Right kidney (tissue), 1 donor: Measurements from ENCODE around the gene CDH23.

Source experiments
- DNase-seq: peaks from one replicate; pipeline ENCODE4 v3.0.0-alpha.2; 2016

The CDH23 gene

GRCh38 chr10:71538608-71539260 is 142.0 kb downstream of the CDH23 start:
- no peak for DNase-seq

GRCh38 chr10:71539442-71540118 is 142.9 kb downstream of the CDH23 start:
- no peak for DNase-seq

DNA sequence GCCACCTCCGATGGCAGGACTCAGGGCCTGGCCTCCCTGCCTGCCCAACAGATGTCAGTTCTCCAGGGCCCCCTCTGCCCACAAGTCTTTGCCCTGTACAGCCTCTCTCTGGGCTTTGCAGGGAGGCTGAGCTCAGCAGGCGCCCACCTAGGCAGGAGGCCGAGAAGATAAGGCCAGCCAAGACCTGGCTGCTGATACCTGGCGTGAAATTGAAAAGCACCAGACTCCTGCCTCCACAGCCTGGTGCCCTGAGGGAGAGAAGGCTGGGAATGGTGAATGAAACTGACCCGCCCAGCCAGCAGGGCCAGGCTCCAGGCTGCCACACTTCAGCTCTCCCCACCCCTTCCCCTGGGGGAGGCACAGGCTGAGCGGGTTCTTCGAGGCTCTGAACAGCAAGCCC is 145.8 kb downstream of the CDH23 start:
- no peak for DNase-seq

DNA sequence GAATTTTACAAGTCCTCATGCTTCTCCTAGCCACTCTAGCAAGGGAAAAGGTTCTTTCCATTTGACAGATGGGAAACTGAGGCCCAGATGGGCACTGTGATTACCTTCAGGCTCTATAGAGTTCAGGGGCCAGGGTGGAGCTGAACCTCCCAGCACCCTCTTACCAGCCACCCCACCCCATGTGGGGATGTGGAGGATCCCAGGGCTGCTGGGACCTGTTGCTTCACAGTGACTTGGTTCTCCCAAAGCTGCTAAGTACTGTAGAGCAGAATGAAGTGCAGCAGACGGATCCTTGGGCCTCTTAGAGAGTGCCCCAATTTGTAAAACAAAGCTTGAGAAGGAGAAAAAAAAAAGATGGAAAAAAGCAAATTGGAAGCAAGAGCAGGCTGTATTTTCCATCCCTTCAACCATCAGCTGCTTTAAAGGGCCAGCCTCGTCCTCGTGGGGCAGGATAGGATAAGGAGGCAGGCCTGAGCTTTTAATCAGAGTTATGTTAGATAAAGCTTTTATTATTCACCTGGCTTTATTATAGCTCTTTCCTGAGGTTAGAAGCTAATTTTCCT is 147.0 kb downstream of the CDH23 start:
- DNase-seq = no peak

DNA sequence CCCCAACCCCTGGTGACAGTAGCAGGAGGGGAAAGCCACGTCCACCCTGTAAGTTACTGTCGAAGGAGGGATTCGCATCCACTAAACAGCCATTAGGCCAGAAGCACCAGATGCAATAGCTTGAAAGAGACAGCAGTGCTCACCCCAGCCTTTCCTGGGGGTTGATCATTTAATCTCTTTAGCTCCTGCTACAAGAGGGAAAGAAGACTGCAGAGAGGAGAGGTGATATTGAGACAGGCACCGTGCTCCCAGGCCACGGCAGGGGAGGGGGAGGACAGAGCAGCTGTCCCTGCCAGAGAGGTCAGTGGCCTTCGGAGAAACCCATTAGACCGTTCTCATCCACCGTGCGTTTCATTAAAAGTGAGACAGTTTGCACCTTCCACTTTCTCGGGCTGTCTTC is 148.3 kb downstream of the CDH23 start:
- DNase-seq = no peak

- DNase-seq = no peak
Observed at GRCh38 chr10:71546220-71546619, 149.5 kb downstream of the CDH23 start.

GRCh38 chr10:71547312-71547711 is 150.6 kb downstream of the CDH23 start:
- DNase-seq = no peak

GRCh38 chr10:71547876-71548846 is 151.4 kb downstream of the CDH23 start:
- peak; percentile 63 for DNase-seq

DNA sequence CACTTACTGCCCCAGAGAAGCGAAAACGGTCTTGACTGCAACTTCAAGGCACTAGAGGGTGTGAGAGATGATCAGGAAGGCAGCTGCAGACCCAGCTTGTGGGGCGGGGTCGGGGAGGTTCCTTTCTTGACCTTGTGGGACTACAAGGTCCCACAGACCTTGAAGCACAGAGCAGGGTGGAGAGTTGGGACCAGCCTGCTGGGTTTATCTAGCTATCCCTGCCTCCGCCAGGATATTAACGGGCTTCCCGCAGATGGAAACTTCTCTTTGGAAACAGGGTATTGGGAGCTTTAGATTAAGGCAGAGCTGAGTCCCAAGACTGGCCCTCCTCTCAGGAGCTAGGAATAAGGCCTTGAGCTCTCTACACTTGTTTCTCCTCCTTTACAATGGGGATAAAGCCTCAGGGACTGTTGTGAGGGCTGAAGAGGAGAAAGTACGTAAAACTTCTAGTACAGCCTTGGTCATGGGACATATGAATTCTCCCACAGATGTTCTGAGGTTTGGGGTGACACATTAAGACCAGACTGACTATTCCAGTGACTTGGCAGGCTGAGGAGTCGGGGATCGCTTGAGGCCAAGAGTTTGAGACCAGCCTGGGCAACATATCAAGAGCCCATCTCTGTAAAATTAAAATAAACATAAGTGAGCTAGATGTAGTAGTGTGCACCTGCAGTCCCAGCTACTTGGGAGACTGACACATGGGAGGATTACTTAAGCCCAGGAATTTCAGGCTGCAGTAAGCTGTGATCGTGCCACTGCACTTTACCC is 153.2 kb downstream of the CDH23 start:
- DNase-seq = no peak

DNA sequence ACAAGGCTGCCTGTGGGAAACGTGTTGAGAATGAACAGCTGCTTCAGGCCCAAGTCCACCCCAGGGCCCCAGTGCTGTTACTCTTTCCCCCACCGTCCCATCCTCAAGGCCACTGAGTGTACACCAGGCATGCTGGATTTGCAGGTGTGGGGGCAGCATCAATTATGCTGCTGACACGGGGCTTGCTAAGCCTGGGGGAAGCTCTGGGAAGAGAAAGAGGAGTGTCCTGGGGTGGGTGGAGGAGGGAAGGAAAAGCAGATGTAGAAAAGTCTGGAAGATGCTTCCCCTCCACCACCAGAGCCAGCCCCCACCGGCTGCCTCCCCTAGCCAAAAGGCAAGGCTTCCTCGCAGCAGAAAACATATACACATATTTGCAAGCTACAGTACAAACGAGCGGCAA is 153.9 kb downstream of the CDH23 start:
- no peak for DNase-seq

DNA sequence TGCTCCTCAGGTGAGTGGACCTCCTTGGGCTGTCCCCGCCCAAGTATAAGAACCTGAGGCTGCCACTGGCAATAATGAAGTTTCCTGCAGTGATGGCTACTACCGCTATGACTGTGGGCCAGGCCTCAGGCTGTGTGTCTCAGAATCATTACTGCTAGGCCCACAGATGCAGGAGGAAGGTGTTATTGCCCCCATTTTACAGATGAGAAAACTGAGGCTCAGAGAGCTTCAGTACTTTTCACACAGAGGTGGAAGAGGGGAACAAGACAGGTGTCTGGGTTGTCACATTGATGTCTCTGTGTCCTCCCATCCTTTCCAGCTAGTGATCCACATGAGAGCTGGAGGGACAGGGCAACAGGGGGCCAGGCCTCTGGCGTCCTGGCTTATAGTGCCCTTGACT is 155.2 kb downstream of the CDH23 start:
- DNase-seq = no peak

DNA sequence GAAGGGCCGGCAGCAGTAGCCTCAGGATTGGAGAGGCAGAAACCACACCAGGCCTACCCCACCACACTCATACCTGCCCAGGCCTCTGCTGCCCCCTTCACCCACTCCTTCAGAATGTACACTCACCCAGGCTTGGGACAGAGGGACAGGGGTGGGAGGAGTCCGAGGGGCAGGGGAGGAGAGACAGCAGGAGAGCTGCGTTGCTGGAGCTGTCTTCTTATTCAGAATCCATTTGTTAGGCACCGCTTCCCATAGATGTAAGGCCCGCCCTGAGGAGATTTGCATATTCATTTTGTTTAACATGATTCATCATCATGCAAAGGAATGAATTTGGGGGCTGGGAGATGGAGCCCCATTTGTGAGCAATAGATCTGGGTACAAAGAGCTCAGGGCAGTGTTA is 156.7 kb downstream of the CDH23 start:
- DNase-seq = no peak

- no peak for DNase-seq
Observed at GRCh38 chr10:71554671-71555070, 158.0 kb downstream of the CDH23 start.

- DNase-seq = no peak
Observed at GRCh38 chr10:71555087-71555723, 158.5 kb downstream of the CDH23 start.

GRCh38 chr10:71555724-71556119 is 159.0 kb downstream of the CDH23 start:
- no peak for DNase-seq

GRCh38 chr10:71558991-71559390 is 162.3 kb downstream of the CDH23 start:
- no peak for DNase-seq

DNA sequence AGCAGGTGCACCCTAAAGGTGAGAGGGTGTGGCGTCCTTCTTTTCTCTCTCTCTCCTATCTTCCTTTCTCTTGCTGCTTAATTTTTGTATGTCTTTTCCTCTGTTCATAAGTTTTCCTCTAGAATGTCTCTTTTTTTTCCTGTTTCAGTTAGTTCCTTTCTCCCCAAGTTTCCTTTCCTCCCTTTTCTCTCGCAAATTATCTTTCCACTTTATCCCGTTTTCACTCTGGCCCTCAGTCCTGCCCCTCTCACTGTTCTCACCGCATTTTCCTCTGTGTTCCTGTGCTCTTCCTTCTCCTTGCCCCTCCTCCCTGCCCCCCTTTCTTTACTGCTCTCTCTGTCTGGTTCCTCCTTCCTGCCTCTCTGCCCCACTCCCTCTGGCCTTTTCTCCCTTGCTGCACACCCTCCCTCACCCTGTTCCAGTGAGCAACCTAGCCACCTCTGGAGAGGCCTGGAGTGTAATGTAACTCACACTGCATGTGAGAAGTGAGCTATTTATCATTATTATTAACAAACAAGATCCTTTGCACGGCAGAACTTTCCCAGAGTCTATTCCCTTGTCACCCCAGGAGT is 164.4 kb downstream of the CDH23 start:
- DNase-seq = no peak

DNA sequence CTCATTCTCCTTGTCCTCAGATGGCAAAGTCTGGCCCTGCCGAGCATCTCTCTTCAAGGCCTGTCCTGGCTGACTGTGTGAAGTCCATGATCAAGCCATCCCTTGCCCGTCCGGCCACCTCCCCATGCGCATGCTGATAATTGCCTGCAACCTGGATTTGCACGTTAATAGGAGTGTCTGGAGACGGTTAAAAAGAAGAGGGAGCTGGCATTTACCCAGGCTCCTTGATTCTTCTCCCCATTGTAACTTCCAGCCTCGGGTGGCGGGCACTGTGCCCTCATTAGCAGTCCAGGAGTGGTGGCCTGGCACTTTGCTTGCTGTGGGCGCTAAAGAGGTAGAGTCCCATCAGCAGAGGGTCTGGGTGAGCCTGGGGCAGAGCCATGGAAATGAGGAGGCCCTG is 165.5 kb downstream of the CDH23 start:
- no peak for DNase-seq

DNA sequence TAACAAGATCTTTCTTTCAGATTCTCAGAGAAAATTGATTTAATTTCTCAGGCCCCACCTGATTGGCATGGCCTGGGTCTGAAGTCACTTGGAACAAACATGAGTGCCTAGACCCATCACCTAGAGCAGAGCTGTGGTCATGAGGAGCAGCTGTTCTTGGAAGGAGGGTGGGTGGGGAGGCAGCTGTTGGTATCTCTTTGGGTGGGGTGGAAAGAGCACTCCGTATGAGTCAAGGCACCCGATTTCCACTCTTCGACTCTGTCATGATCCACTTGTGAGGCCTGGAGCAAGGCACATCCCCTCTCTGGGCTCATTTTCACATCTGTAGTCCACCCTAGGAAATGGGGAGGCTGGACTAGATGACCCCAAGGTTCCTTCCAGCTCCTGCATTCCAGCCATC is 166.2 kb downstream of the CDH23 start:
- no peak for DNase-seq

GRCh38 chr10:71564194-71564820 is 167.6 kb downstream of the CDH23 start:
- DNase-seq = no peak
